Hair follicular keratinocyte (primary cell): Measurements from ENCODE around the gene RAC2. TPM values are rescaled to one million over a fixed set of nuclear protein-coding genes. Genes with fewer than 3 reads are reported as not detected.

Experiments used
- total RNA-seq: library from RNA; depleted of rRNA; stranded (reverse); fragments of >200 nt; gene quantifications from 2 replicates; pipeline ENCODE4 v1.2.3, GENCODE V29; 2015

RAC2 gene
- 153 and 181 TPM in 2 replicates for total RNA-seq

GRCh38 chr22:37244114-37244921, at the start of gene RAC2:
Gene RAC2 (minus strand): TSS chr22:37244269. CDS start chr22:37244148, 121 bp downstream.

GRCh38 chr22:37282385-37282677, 38.3 kb upstream of the RAC2 start, which contains the start of gene CYTH4:
Gene CYTH4 (plus strand): TSS chr22:37282508. CDS start chr22:37282570, 62 bp downstream.

GRCh38 chr22:37212174-37212906, 31.7 kb downstream of the RAC2 start, which contains the start of gene SSTR3:
Gene SSTR3 (minus strand): TSS chr22:37212477. CDS start chr22:37207803, 4,674 bp downstream.

GRCh38 chr22:37187891-37188761, 55.9 kb downstream of the RAC2 start, which contains the start of gene C1QTNF6:
Gene C1QTNF6 (minus strand): TSS chr22:37188247. CDS start chr22:37188213, 34 bp downstream.

Other genes starting within 250 kb of the RAC2 start
- 39.5 and 42.4 TPM in 2 replicates for gene TST, start 224.8 kb downstream of the RAC2 start, total RNA-seq
- gene MPST, start 224.5 kb downstream of the RAC2 start, total RNA-seq = 203 and 213 TPM in 2 replicates
- 19.0 and 22.7 TPM in 2 replicates for gene KCTD17, start 192.5 kb downstream of the RAC2 start, total RNA-seq
- not detected in 2 replicates for gene TMPRSS6, start 134.6 kb downstream of the RAC2 start, total RNA-seq
- gene IL2RB, start 94.4 kb downstream of the RAC2 start, total RNA-seq = 0.08 and 1.9 TPM in 2 replicates
- 7.8 and 9.9 TPM in 2 replicates for gene C1QTNF6, start 56.0 kb downstream of the RAC2 start, total RNA-seq
- not detected in 2 replicates for gene SSTR3, start 31.8 kb downstream of the RAC2 start, total RNA-seq
- 0.08 TPM in 1 of 2 replicates, not detected in the other for gene CYTH4, start 38.2 kb upstream of the RAC2 start, total RNA-seq
- 0.61 and 1.9 TPM in 2 replicates for gene ELFN2, start 183.2 kb upstream of the RAC2 start, total RNA-seq
- gene MFNG, start 242.1 kb upstream of the RAC2 start, total RNA-seq = 2.5 and 4.0 TPM in 2 replicates